GM18951 (cell line): Measurements from ENCODE around the gene ZNF57.
"Not testable (repeated sequence)": the region's sequence is repeated elsewhere in the genome, so short reads cannot be mapped to it uniquely, and the experiment has no call there.

Experiments
- POLR2A ChIP-seq: IDR thresholded peaks from 4 replicates; pipeline ENCODE4 v1.6.1; 2011; ENCODE audit warnings: mild to moderate bottlenecking; ENCODE audit not compliant: insufficient read length, insufficient read depth; ENCODE audit errors: extremely low read depth
- in situ Hi-C: fragments of 300-500 bp; cut with MboI; formaldehyde crosslinking; loops from one replicate; pipeline ENCODE4 v1.12.0; 2022; ENCODE audit warnings: low sequenced_read_pairs, mixed read lengths, inconsistent platforms; ENCODE audit not compliant: unreplicated experiment

The ZNF57 gene

GRCh38 chr19:2952953-2953481 lies 52.3 kb downstream of the ZNF57 start:
- TF ChIP-seq POLR2A: no peak
- in situ Hi-C loops: loop anchor here (10.0 kb wide), 1 partner anchor 152 kb away; no protein-coding TSS in a partner anchor

GRCh38 chr19:2957160-2957559 lies 56.4 kb downstream of the ZNF57 start:
- in situ Hi-C loops: loop anchor here (10.0 kb wide), 1 partner anchor 148 kb away; no protein-coding TSS in a partner anchor

GRCh38 chr19:2960120-2960519 lies 59.4 kb downstream of the ZNF57 start:
- in situ Hi-C loops: no loop called here
- TF ChIP-seq POLR2A: no peak

More at GRCh38 chr19:2957160-2957559, 56.4 kb downstream of the ZNF57 start:
- TF ChIP-seq POLR2A: no peak

- in situ Hi-C loops: no loop called here
- TF ChIP-seq POLR2A: no peak
These were observed 61.4 kb downstream of the ZNF57 start for GRCh38 chr19:2962018-2962670.

GRCh38 chr19:2963122-2963521 lies 62.4 kb downstream of the ZNF57 start:
- in situ Hi-C loops: no loop called here
- TF ChIP-seq POLR2A: no peak

- in situ Hi-C loops: not testable (repeated sequence)
These were observed 62.9 kb downstream of the ZNF57 start for GRCh38 chr19:2963631-2964030.

- no peak for TF ChIP-seq POLR2A
- in situ Hi-C loops: no loop called here
These were observed 64.1 kb downstream of the ZNF57 start for GRCh38 chr19:2964874-2965273.

GRCh38 chr19:2967972-2968371 lies 67.2 kb downstream of the ZNF57 start:
- in situ Hi-C loops: no loop called here
- TF ChIP-seq POLR2A: no peak
